Measurements from ENCODE around the gene KRTAP10-3. TPM values are rescaled to one million over a fixed set of nuclear protein-coding genes. Genes with fewer than 3 reads are reported as not detected.

The KRTAP10-3 gene
- total RNA-seq, 1 experiment from 2014 or later, result not detected

GRCh38 chr21:44512496-44513388, 45.9 kb downstream of the KRTAP10-3 start:
- ATAC-seq, result no peak
- CTCF ChIA-PET, result no interaction called here
- Histone ChIP-seq H3K4me3 (replicated peaks in 1 of 2; ENCODE audit: low read depth in 1 of 2, low read length in 2 of 2) (no peak overlapping the region), H3K27ac (ENCODE audit: low read depth, low read length) (no peak overlapping the region), H4K20me1 (ENCODE audit: insufficient read depth) (no peaks in the 10 kb centered on the region), H3K4me1 (ENCODE audit: control insufficient read depth in 1 of 2, insufficient read depth in 2 of 2, low read length in 2 of 2) (peaks cover 12 to 21% of the 10 kb centered on the region in 2 experiments), H3K79me2 (ENCODE audit: insufficient read depth, low read length) (peaks cover 1% of the 10 kb centered on the region; the same call in 1 of the 2 replicates), H3K9me2 (ENCODE audit: insufficient read depth) (no peaks in the 10 kb centered on the region), H3K9ac (ENCODE audit: low read length) (no peak overlapping the region), H3K27me3 (ENCODE audit: insufficient read depth, low read length) (no peaks in the 10 kb centered on the region), H3K36me3 (ENCODE audit: control insufficient read depth in 1 of 2, insufficient read depth in 2 of 2, low read length in 2 of 2) (no peaks in the 10 kb centered on the region), H2AFZ (ENCODE audit: low read depth, low read length, poor library complexity, severe bottlenecking) (no peak overlapping the region), H3K9me3 (ENCODE audit: control insufficient read depth in 1 of 2, insufficient read depth in 1 of 2, low read depth in 1 of 2, low read length in 2 of 2) (no peaks in the 10 kb centered on the region), H3K4me2 (ENCODE audit: low read length) (no peak overlapping the region)
- POLR2A ChIA-PET, result no interaction called here
- DNase-seq (ENCODE audit: low read depth, low spot score), result no peak
- intact Hi-C loops (cut with micrococcal nuclease), result loop anchor here (10.0 kb wide), 1 partner anchor 622 kb away; no protein-coding TSS in a partner anchor
- RAD21 ChIA-PET (ENCODE audit: low non-redundant PET in 1 of 2, low total read pairs in 2 of 2, uncharacterized antibody in 2 of 2, unreplicated experiment in 2 of 2), result no interaction called here
- no TSS peak for BruUV-seq (replicated peaks)
- TF ChIP-seq TCF7L2 (IDR thresholded peaks at IDR 0.05; ENCODE audit: borderline replicate concordance, extremely low read depth, insufficient read depth, insufficient read length) (no peak), ELF1 (IDR thresholded peaks at IDR 0.05; ENCODE audit: borderline replicate concordance, low read depth) (no peak), EZH2phosphoT487 (IDR thresholded peaks at IDR 0.05; ENCODE audit: borderline replicate concordance) (no peak), SIN3A (IDR thresholded peaks at IDR 0.05; ENCODE audit: low read depth) (no peak), FOSL1 (IDR thresholded peaks at IDR 0.05; ENCODE audit: low read depth) (no peak), EGR1 (IDR thresholded peaks at IDR 0.05; ENCODE audit: low read depth) (no peak), CEBPB (IDR thresholded peaks at IDR 0.05; ENCODE audit: low read depth) (no peak)

GRCh38 chr21:44511938-44512275, 46.7 kb downstream of the KRTAP10-3 start:
- H3K9me2 ChIP-seq (ENCODE audit: insufficient read depth), result no peaks in the 10 kb centered on the region
- H3K36me3 ChIP-seq (ENCODE audit: control insufficient read depth in 1 of 2, insufficient read depth in 2 of 2, low read length in 2 of 2), result no peaks in the 10 kb centered on the region
- ChIA-PET POLR2A (no interaction called here), RAD21 (ENCODE audit: low non-redundant PET in 1 of 2, low total read pairs in 2 of 2, uncharacterized antibody in 2 of 2, unreplicated experiment in 2 of 2) (no interaction called here), CTCF (interaction anchor here (1.4 to 2.2 kb wide), 2 partner anchors 220 to 230 kb away, joined by 3 to 38 read pairs; no protein-coding TSS in a partner anchor)
- H2AFZ ChIP-seq (ENCODE audit: low read depth, low read length, poor library complexity, severe bottlenecking), result no peak overlapping the region
- ATAC-seq (no peak), DNase-seq (ENCODE audit: low read depth, low spot score) (no peak)
- no TSS peak for BruUV-seq (replicated peaks)
- intact Hi-C loops (cut with micrococcal nuclease), result loop anchor here (2.0 to 10.0 kb wide), 2 partner anchors 231 to 623 kb away; no protein-coding TSS in a partner anchor
- H3K27ac ChIP-seq (ENCODE audit: low read depth, low read length), result no peak overlapping the region
- H3K27me3 ChIP-seq (ENCODE audit: insufficient read depth, low read length), result no peaks in the 10 kb centered on the region
- H3K4me1 ChIP-seq (ENCODE audit: control insufficient read depth in 1 of 2, insufficient read depth in 2 of 2, low read length in 2 of 2), result peaks cover 11 to 18% of the 10 kb centered on the region in 2 experiments
- no peaks in the 10 kb centered on the region for H4K20me1 ChIP-seq (ENCODE audit: insufficient read depth)
- no peaks in the 10 kb centered on the region for H3K9me3 ChIP-seq (ENCODE audit: control insufficient read depth in 1 of 2, insufficient read depth in 1 of 2, low read depth in 1 of 2, low read length in 2 of 2)
- H3K9ac ChIP-seq (ENCODE audit: low read length), result no peak overlapping the region
- H3K4me3 ChIP-seq (replicated peaks in 1 of 2; ENCODE audit: low read depth in 1 of 2, low read length in 2 of 2), result no peak overlapping the region
- H3K4me2 ChIP-seq (ENCODE audit: low read length), result no peak overlapping the region
- no peaks in the 10 kb centered on the region for H3K79me2 ChIP-seq (ENCODE audit: insufficient read depth, low read length)
- TF ChIP-seq ZNF274 (IDR thresholded peaks at IDR 0.05; ENCODE audit: low read depth, low read length), result no peak
- no peak for TF ChIP-seq SIN3A (IDR thresholded peaks at IDR 0.05; ENCODE audit: low read depth)
- TF ChIP-seq YY1 (IDR thresholded peaks at IDR 0.05; ENCODE audit: extremely low read depth, insufficient replicate concordance, low read depth, low read length), result no peak
- TF ChIP-seq REST (IDR thresholded peaks at IDR 0.05; ENCODE audit: low read depth), result no peak
- TF ChIP-seq CBX3 (IDR thresholded peaks at IDR 0.05; ENCODE audit: low read depth), result no peak
- no peak for TF ChIP-seq SRF (IDR thresholded peaks at IDR 0.05; ENCODE audit: low read depth)
- no peak for TF ChIP-seq SP1 (IDR thresholded peaks at IDR 0.05; ENCODE audit: low read depth)
- no peak for TF ChIP-seq FOSL1 (IDR thresholded peaks at IDR 0.05; ENCODE audit: low read depth)
- no peak for TF ChIP-seq RAD21 (IDR thresholded peaks at IDR 0.05; ENCODE audit: low read depth)
- no peak for TF ChIP-seq JUND (IDR thresholded peaks at IDR 0.05)
